Stimulated activated CD4-positive, alpha-beta T cell treated with anti-CD3 and anti-CD28 coated beads, Interleukin-15, amount 100 ng/mL, for 1 hour (primary cell): ENCODE results near the gene CDHR3.

Experiments used
- DNase-seq, 2 donors: peaks; one replicate each; pipeline ENCODE4 v3.0.0-alpha.2; 2020; ENCODE audit warnings: low read depth in 1 of 2, low spot score in 1 of 2

Gene CDHR3

GRCh38 chr7:106082087-106082854 lies 119.2 kb downstream of the CDHR3 start:
- DNase-seq: no peak
